Measurements from ENCODE around the gene PLPP2. TPM values are rescaled to one million over a fixed set of nuclear protein-coding genes. Genes with fewer than 3 reads are reported as not detected.
"Not testable (repeated sequence)": the region's sequence is repeated elsewhere in the genome, so short reads cannot be mapped to it uniquely, and the experiment has no call there.

The PLPP2 gene
- total RNA-seq, 3 donors from 2014 or later (not counting 1 experiment from before 2014, with no cell fraction given), result 0.85 to 6.2 (median 1.0) TPM

DNA sequence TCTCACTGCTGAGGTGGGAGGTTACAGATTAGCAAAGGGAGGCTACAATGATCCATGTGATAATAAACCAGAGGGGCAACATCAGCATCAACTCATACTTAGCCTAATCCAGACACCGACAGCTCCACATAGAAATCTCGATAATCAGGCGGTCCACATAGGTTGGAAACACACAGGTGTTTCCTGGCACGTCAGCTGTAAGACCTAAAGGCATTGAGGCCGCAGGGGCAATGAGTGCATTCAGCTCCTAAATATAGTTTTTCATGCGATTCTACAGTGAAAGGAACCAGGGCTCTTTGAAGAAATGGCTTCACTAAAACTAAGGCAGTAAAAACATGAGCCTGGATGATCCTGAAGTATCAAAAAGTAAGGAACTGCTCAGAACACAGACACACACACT lies 19.3 kb downstream of the PLPP2 start:
- H3K36me3 ChIP-seq (ENCODE audit: control insufficient read depth, insufficient read depth, low read length), result no peaks in the 10 kb centered on the region
- H3K4me3 ChIP-seq (ENCODE audit: low read length), result no peak overlapping the region
- Mint-ChIP-seq H3K36me3 (no peaks in the 10 kb centered on the region), H3K9me3 (no peaks in the 10 kb centered on the region), H3K4me3 (no peak overlapping the region), H3K4me1 (peaks cover 7% of the 10 kb centered on the region in 2 donors), H3K27ac (no peak overlapping the region), H3K27me3 (ENCODE audit: low read depth in 2 of 2) (peaks cover 15 to 29% of the 10 kb centered on the region in 2 donors)
- peaks cover 4% of the 10 kb centered on the region for H3K27me3 ChIP-seq (ENCODE audit: control insufficient read depth, insufficient read depth, low read length)
- no peak overlapping the region for H3K27ac ChIP-seq (ENCODE audit: low read length)
- DNase-seq (no peak), ATAC-seq (no peak)
- peaks cover 8% of the 10 kb centered on the region for H3K4me1 ChIP-seq (ENCODE audit: control insufficient read depth, insufficient read depth, low read length)
- 30% methylated on average over 6 of the region's 6 CpGs for WGBS (ENCODE audit: insufficient coverage)
- no peaks in the 10 kb centered on the region for H3K9me3 ChIP-seq (ENCODE audit: control insufficient read depth, insufficient read depth, low read length)
- no peak for TF ChIP-seq CTCF (IDR thresholded peaks at IDR 0.05)
- intact Hi-C loops (cut with micrococcal nuclease), result no loop called here

DNA sequence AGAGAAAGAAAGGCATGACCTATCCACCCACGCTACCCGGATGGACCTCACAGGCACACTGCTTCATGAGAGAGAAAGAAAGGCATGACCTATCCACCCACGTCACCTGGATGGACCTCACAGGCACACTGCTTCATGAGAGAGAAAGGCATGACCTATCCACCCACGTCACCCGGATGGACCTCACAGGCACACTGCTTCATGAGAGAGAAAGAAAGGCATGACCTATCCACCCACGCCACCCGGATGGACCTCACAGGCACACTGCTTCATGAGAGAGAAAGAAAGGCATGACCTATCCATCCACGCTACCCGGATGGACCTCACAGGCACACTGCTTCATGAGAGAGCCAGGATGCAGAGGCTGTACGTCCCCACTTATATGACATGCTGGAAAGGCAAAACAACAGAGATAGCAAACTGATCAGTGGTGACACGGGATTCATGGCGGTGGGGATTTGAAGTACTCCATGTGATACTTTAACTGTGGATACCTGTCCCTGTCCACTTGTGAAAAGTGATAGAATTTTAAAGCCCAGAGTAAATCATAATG lies 20.4 kb downstream of the PLPP2 start:
- H3K36me3 ChIP-seq (ENCODE audit: control insufficient read depth, insufficient read depth, low read length); H3K4me3 Mint-ChIP-seq; DNase-seq; H3K27ac ChIP-seq (ENCODE audit: low read length); H3K4me3 ChIP-seq (ENCODE audit: low read length); H3K27ac Mint-ChIP-seq; intact Hi-C loops (cut with micrococcal nuclease); H3K36me3 Mint-ChIP-seq; H3K9me3 ChIP-seq (ENCODE audit: control insufficient read depth, insufficient read depth, low read length); H3K9me3 Mint-ChIP-seq; ATAC-seq: not testable (repeated sequence)
- peaks cover 11 to 12% of the 10 kb centered on the region in 2 donors for H3K4me1 Mint-ChIP-seq
- Histone ChIP-seq H3K27me3 (ENCODE audit: control insufficient read depth, insufficient read depth, low read length) (peaks cover 13% of the 10 kb centered on the region), H3K4me1 (ENCODE audit: control insufficient read depth, insufficient read depth, low read length) (peaks cover 11% of the 10 kb centered on the region)
- H3K27me3 Mint-ChIP-seq (ENCODE audit: low read depth in 2 of 2), result peaks cover 18 to 36% of the 10 kb centered on the region in 2 donors
- 77% methylated on average over 10 of the region's 12 CpGs for WGBS (ENCODE audit: insufficient coverage)

GRCh38 chr19:269241-269640 lies 22.0 kb downstream of the PLPP2 start:
- Histone ChIP-seq H3K9me3 (ENCODE audit: control insufficient read depth, insufficient read depth, low read length) (no peaks in the 10 kb centered on the region), H3K36me3 (ENCODE audit: control insufficient read depth, insufficient read depth, low read length) (no peaks in the 10 kb centered on the region), H3K27me3 (ENCODE audit: control insufficient read depth, insufficient read depth, low read length) (peaks cover 15% of the 10 kb centered on the region), H3K27ac (ENCODE audit: low read length) (no peak overlapping the region), H3K4me3 (ENCODE audit: low read length) (no peak overlapping the region), H3K4me1 (ENCODE audit: control insufficient read depth, insufficient read depth, low read length) (peaks cover 11% of the 10 kb centered on the region)
- intact Hi-C loops (cut with micrococcal nuclease), result no loop called here
- Mint-ChIP-seq H3K36me3 (no peaks in the 10 kb centered on the region), H3K9me3 (no peaks in the 10 kb centered on the region), H3K4me1 (peaks cover 11 to 12% of the 10 kb centered on the region in 2 donors), H3K27ac (no peak overlapping the region), H3K27me3 (ENCODE audit: low read depth in 2 of 2) (peaks cover 27 to 42% of the 10 kb centered on the region in 2 donors), H3K4me3 (no peak overlapping the region)
- no peak for DNase-seq
- ATAC-seq, result no peak
- no peak for TF ChIP-seq CTCF (IDR thresholded peaks at IDR 0.05)

- TF ChIP-seq CTCF (IDR thresholded peaks at IDR 0.05), result no peak
- Histone ChIP-seq H3K4me1 (ENCODE audit: control insufficient read depth, insufficient read depth, low read length) (peaks cover 5% of the 10 kb centered on the region), H3K36me3 (ENCODE audit: control insufficient read depth, insufficient read depth, low read length) (no peaks in the 10 kb centered on the region), H3K27ac (ENCODE audit: low read length) (no peak overlapping the region), H3K9me3 (ENCODE audit: control insufficient read depth, insufficient read depth, low read length) (no peaks in the 10 kb centered on the region), H3K4me3 (ENCODE audit: low read length) (no peak overlapping the region), H3K27me3 (ENCODE audit: control insufficient read depth, insufficient read depth, low read length) (peaks cover 15% of the 10 kb centered on the region)
- Mint-ChIP-seq H3K36me3 (no peaks in the 10 kb centered on the region), H3K27me3 (ENCODE audit: low read depth in 2 of 2) (peaks cover 25 to 44% of the 10 kb centered on the region in 2 donors), H3K27ac (no peak overlapping the region), H3K4me1 (peaks cover 6 to 7% of the 10 kb centered on the region in 2 donors), H3K9me3 (no peaks in the 10 kb centered on the region), H3K4me3 (no peak overlapping the region)
- WGBS (ENCODE audit: insufficient coverage), result 100% methylated on average over 1 of the region's 1 CpG
- ATAC-seq (no peak), DNase-seq (no peak)
- intact Hi-C loops (cut with micrococcal nuclease), result no loop called here
Observed at GRCh38 chr19:262125-262524, 29.1 kb downstream of the PLPP2 start.

GRCh38 chr19:256804-257203 lies 34.4 kb downstream of the PLPP2 start:
- H3K4me1 Mint-ChIP-seq, result not testable (repeated sequence)
- WGBS (ENCODE audit: insufficient coverage), result 73% methylated on average over 3 of the region's 3 CpGs

DNA sequence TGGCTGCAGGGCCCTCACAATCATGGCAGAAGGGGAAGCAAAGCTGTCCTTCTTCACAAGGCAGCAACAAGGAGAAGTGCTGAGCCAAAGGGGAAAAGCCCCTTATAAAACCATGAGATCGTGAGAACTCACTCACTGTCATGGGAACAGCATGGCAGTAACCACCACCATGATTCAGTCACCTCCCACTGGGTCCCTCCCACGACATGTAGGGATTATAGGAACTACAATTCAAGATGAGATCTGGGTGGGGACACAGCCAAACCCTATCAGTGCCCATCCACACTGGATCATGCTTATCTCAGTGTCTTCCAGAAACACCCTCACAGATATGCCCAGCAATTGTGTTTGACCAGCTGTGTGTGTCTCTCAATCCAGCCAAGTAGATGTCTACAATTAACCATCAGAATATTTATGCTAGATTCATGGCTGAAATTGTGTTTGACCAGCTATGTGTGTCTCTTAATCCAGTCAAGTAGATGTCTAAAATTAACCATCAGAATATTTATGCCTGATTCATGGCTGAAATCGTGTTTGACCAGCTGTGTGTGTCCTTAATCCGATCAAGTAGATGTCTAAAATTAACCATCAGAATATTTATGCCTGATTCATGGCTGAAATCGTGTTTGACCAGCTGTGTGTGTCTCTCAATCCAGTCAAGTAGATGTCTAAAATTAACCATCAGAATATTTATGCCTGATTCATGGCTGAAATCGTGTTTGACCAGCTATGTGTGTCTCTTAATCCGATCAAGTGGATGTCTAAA lies 38.6 kb downstream of the PLPP2 start:
- H3K4me1 ChIP-seq (ENCODE audit: control insufficient read depth, insufficient read depth, low read length); H3K4me3 Mint-ChIP-seq; H3K36me3 Mint-ChIP-seq; H3K27ac Mint-ChIP-seq; H3K9me3 ChIP-seq (ENCODE audit: control insufficient read depth, insufficient read depth, low read length); H3K36me3 ChIP-seq (ENCODE audit: control insufficient read depth, insufficient read depth, low read length); ATAC-seq; intact Hi-C loops (cut with micrococcal nuclease); H3K9me3 Mint-ChIP-seq; H3K4me1 Mint-ChIP-seq; H3K27me3 ChIP-seq (ENCODE audit: control insufficient read depth, insufficient read depth, low read length); H3K27ac ChIP-seq (ENCODE audit: low read length); DNase-seq; H3K4me3 ChIP-seq (ENCODE audit: low read length): not testable (repeated sequence)
- peaks cover 16 to 42% of the 10 kb centered on the region in 2 donors for H3K27me3 Mint-ChIP-seq (ENCODE audit: low read depth in 2 of 2)
- WGBS (ENCODE audit: insufficient coverage), result 41% methylated on average over 4 of the region's 7 CpGs

More at GRCh38 chr19:256804-257203, 34.4 kb downstream of the PLPP2 start:
- H3K27ac ChIP-seq (ENCODE audit: low read length); H3K36me3 Mint-ChIP-seq; H3K4me1 ChIP-seq (ENCODE audit: control insufficient read depth, insufficient read depth, low read length); H3K27ac Mint-ChIP-seq; ATAC-seq; H3K36me3 ChIP-seq (ENCODE audit: control insufficient read depth, insufficient read depth, low read length); H3K27me3 ChIP-seq (ENCODE audit: control insufficient read depth, insufficient read depth, low read length); intact Hi-C loops (cut with micrococcal nuclease); H3K9me3 Mint-ChIP-seq; DNase-seq; H3K4me3 Mint-ChIP-seq; H3K4me3 ChIP-seq (ENCODE audit: low read length); H3K9me3 ChIP-seq (ENCODE audit: control insufficient read depth, insufficient read depth, low read length): not testable (repeated sequence)
- H3K27me3 Mint-ChIP-seq (ENCODE audit: low read depth in 2 of 2), result peaks cover 18 to 45% of the 10 kb centered on the region in 2 donors

All from natural killer cell (primary cell).